ENCODE results near the gene OR2D2. TPM values are rescaled to one million over a fixed set of nuclear protein-coding genes. Genes with fewer than 3 reads are reported as not detected.

OR2D2 gene, protein sequence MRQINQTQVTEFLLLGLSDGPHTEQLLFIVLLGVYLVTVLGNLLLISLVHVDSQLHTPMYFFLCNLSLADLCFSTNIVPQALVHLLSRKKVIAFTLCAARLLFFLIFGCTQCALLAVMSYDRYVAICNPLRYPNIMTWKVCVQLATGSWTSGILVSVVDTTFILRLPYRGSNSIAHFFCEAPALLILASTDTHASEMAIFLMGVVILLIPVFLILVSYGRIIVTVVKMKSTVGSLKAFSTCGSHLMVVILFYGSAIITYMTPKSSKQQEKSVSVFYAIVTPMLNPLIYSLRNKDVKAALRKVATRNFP
- 1.4 TPM for total RNA-seq

DNA sequence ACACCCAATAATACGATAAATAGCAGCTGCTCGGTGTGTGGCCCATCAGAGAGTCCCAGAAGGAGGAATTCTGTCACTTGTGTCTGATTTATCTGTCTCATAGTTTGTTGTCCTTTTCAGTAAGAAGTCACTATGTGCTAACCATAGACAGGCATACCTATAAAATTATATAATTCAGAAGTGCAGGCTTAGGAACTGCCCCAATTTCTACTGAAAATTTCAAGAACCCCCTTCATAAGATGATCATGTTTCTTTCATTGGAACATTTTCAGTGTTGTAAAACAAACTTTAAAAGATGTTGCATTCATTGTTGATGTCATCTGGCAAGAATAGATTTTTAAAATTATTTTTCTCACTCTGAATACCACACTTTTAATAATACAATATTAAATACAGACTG, at the start of gene OR2D2:
Gene OR2D2 (minus strand): TSS at position 101 of the 400 bp plus-strand sequence. CDS start 0 bp downstream, at position 101.

DNA sequence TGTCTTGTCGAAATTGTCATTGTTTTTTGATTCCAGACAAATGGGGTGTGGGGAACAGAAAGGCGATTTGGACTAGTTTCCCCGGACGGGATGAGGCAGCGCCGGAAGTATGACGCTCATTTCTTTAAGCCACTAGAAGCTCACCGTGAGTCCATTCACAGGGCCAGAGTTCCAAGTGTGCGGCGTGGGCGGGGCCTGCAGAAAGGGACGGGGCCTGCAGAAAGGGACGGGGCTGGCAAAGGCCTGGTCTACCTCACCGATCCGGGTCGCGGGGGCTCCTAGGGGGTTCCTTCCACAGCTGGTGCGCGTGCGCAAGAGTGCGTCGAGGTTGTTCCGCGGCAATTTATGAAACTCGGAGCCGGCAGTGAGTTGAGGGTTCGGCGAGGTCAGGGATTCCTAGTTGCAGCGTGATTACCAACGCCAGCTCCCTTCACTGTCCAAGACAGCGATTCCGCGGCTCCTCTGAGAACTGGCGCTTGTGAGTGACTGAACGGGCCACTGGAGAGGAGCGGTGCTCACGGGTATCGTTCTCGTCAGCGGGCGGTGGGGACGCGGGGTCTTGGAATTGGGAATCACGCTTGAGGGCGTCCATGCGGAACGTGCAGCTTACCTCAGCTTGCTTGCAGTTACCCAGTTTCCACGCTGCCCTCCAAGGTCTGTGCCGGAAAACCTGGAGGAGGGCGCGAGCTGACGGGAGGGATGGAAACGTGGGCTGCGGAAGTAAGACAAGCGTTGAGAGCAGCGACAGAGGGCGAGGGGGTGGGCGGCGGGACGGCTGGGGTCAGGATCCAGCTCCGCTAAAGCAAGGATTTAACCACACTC, 34.1 kb upstream of the OR2D2 start, which contains the start of gene ZNF215:
Gene ZNF215 (plus strand): TSS at position 219 of the 822 bp plus-strand sequence. CDS start 5,847 bp downstream, outside the sequence.

DNA sequence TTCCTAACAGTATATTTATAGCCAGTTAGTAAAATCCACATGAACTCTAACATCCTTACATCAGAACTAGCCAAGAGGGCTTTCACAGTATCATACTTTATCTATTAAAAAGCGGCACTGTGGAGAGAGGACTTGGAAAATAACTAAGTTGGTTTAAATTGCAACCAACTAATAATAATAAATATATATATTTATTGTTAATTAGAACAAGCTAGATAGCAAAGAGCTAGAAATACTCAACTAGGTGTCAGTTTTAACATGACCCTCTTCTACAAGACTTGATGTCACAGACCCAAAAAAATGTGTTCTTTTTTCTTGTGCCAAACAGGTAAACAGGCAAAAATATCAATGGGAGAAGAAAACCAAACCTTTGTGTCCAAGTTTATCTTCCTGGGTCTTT, 28.4 kb upstream of the OR2D2 start, which contains the start of gene OR2D3:
Gene OR2D3 (plus strand): TSS at position 301 of the 400 bp plus-strand sequence. CDS start 0 bp downstream, at position 301.

DNA sequence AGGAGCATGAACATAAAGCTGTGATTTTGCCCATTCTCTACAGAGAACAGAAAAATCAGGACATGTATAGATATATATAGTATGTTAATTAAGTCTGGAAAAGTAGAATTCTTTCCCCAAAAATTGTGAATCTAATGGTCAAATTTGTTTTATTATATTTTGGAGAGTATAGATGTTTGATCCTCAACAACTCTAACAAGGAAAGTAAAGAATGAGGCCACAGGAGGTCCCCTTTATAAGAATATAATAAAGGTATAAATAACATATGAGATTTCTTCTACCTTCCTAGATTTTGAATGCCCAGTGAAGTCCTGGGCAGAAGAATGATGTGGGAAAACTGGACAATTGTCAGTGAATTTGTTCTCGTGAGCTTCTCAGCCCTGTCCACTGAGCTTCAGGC, 16.0 kb downstream of the OR2D2 start, which contains the start of gene OR10A4:
Gene OR10A4 (plus strand): TSS at position 301 of the 400 bp plus-strand sequence. CDS start 23 bp downstream, at position 324.

DNA sequence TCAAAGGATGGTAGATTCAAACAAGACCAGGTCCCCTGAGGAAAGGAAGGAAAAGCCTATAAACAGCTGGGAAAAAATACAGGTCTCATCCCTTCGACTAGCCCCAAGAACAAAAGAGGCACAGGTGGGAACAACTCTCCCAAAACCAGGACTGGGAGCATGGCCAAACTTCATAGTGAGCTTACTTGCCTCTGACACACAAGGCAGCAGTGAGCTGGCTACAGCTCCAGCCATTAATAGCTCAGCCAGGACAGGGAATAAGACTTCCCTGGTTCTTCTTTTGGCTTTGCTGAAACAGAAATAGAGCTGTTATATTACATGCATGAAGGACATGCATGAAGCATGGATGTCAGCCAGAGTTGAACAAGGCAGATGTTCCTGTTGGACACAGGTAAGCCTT, 29.3 kb downstream of the OR2D2 start, which contains the start of gene OR10A2:
Gene OR10A2 (plus strand): TSS at position 97 of the 400 bp plus-strand sequence. CDS start 6,698 bp downstream, outside the sequence.

DNA sequence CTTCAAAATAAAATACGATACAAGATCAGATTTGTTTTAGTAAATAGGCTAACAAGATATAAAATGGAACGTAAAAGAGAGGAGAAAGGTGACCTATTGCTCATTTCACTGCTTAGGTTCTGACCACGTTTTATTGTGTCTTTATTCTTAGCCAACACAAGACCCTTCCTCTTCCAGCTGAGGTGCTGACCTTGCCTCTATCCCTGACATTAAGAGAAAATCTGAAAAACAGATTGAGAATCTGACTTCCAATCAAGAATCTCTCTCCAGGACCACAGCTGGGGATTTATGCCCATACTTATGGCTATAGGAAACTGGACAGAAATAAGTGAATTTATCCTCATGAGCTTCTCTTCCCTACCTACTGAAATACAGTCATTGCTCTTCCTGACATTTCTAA, 46.9 kb downstream of the OR2D2 start, which contains the start of gene OR10A5:
Gene OR10A5 (plus strand): TSS at position 301 of the 400 bp plus-strand sequence. CDS start 0 bp downstream, at position 301.

Other genes starting within 250 kb of the OR2D2 start
- gene DCHS1, start 236.7 kb downstream of the OR2D2 start, total RNA-seq: 48.4 TPM
- gene MRPL17, start 209.2 kb downstream of the OR2D2 start, total RNA-seq: 23.5 TPM
- gene OR2AG2, start 120.5 kb downstream of the OR2D2 start, total RNA-seq: 1.4 TPM
- not detected for gene OR2AG1, start 109.5 kb downstream of the OR2D2 start, total RNA-seq
- 1.8 TPM for gene OR6A2, start 92.8 kb downstream of the OR2D2 start, total RNA-seq
- gene OR10A5, start 46.8 kb downstream of the OR2D2 start, total RNA-seq: not detected
- not detected for gene OR10A2, start 29.4 kb downstream of the OR2D2 start, total RNA-seq
- gene OR10A4, start 15.9 kb downstream of the OR2D2 start, total RNA-seq: not detected
- gene OR2D3, start 28.5 kb upstream of the OR2D2 start, total RNA-seq: not detected
- gene ZNF215, start 33.9 kb upstream of the OR2D2 start, total RNA-seq: 3.5 TPM
- gene ZNF214, start 127.8 kb upstream of the OR2D2 start, total RNA-seq: 14.1 TPM
- 0.92 TPM for gene NLRP14, start 128.0 kb upstream of the OR2D2 start, total RNA-seq
- gene RBMXL2, start 196.5 kb upstream of the OR2D2 start, total RNA-seq: not detected